Activated CD4-positive, alpha-beta T cell treated with anti-CD3 and anti-CD28 coated beads, Interleukin-10, Interleukin-2, amounts not matched to agents 100 ng/mL and 50 ng/mL, durations not matched to agents 16 hours and 8 hours (primary cell): ENCODE results near the gene NRROS.

Experiments used
- DNase-seq: peaks from one replicate; pipeline ENCODE4 v3.0.0-alpha.2; 2020

The NRROS gene

DNA sequence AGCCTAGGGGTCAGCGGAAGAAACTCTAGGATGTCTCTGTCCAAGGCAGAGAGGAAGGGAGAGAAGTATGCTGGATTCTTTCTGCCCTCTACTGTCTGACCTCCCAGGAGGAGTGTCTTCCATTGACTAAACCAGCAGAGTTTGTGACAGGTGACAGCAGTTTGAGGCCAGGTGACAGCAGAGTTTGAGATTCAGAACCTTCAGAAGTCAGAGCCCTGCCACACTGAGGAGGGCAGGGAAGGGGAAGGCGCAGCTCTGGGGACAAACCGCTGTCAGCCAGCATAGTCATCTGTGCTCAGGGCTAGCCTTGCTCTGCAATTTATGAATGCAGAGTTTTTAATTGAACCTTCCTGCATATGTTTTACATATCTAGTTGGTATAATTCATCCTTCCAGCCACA, 12.3 kb downstream of the NRROS start:
- DNase-seq: no peak

DNA sequence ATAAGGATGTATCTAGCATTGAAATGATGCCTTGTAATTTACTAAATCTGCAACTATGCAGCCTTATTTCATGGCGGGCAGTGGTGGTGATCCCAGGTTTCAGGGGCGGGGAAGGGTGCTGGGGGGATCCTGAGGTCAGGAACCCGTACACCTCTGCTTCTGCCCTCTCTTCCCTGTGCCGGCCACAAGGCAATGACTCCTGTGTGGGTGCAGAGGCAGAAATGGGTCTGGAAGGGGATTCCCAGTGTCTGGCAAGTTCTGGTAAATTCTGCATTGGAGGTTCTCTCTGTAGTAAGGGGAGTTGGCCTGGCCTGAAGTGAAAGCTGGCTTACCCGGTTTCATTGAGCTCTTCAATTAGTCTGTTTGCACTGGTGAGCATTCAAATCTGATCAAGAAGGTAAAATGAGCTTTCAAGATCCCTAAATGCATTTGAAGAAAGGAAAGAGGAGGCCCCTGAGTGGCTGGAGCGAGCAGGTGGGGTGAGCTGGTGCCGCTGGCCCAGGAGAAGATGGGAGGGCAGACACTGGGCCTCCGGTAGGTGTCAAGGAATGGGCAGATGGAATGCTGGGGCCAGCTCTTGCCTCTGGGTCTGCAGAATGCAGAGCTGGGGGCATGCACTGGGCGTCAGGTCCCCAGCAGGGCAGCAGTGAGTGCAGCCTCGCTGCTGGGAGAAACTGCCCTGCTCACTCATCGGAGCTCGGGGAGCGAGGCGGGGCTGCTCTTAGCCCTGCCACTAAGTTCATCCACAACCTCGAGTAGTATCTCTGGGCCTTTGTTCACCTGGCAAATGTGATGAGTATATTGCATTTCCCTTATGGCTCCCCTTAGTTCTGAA, 13.7 kb downstream of the NRROS start:
- DNase-seq: no peak

GRCh38 chr3:196654006-196654734, 14.7 kb downstream of the NRROS start:
- DNase-seq: no peak

- DNase-seq: no peak
Observed at GRCh38 chr3:196654735-196655090, 15.2 kb downstream of the NRROS start.

DNA sequence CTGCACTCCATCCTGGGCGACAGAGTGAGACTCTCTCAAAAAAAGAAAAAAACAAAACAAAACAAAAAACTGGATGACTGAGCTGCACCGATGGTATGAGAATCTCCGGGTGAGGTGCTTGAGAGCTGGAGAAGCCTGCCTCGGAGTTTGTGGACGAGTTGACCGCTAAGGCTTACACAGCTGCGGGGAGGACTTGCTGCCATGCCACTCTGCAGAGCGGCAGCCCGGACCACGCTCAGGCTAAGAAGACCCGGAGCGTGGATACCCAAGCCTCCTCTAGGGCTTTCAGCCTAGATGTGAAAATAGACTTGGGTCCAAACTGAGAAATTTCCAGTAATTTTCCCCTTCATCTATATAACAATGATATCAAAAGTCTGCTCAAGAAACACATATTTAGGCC, 16.0 kb downstream of the NRROS start:
- no peak for DNase-seq

- DNase-seq: no peak
Observed at GRCh38 chr3:196656213-196656612, 16.7 kb downstream of the NRROS start.

DNA sequence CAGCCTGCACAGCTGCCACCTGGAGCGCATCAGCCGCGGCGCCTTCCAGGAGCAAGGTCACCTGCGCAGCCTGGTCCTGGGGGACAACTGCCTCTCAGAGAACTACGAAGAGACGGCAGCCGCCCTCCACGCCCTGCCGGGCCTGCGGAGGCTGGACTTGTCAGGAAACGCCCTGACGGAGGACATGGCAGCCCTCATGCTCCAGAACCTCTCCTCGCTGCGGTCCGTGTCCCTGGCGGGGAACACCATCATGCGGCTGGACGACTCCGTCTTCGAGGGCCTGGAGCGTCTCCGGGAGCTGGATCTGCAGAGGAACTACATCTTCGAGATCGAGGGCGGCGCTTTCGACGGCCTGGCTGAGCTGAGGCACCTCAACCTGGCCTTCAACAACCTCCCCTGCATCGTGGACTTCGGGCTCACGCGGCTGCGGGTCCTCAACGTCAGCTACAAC, 20.4 kb downstream of the NRROS start:
- DNase-seq: no peak

- DNase-seq: no peak
Observed at GRCh38 chr3:196660381-196661166, 21.1 kb downstream of the NRROS start.

DNA sequence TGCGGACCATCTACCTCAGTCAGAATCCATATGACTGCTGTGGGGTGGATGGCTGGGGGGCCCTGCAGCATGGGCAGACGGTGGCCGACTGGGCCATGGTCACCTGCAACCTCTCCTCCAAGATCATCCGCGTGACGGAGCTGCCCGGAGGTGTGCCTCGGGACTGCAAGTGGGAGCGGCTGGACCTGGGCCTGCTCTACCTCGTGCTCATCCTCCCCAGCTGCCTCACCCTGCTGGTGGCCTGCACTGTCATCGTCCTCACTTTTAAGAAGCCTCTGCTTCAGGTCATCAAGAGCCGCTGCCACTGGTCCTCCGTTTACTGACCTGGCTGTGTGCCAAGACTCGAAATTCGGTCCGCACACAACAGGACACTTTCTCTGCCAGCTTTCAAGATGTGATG, 21.9 kb downstream of the NRROS start:
- no peak for DNase-seq

- no peak for DNase-seq
Observed at GRCh38 chr3:196662033-196662432, 22.5 kb downstream of the NRROS start.

GRCh38 chr3:196662711-196663571, 23.4 kb downstream of the NRROS start:
- no peak for DNase-seq

DNA sequence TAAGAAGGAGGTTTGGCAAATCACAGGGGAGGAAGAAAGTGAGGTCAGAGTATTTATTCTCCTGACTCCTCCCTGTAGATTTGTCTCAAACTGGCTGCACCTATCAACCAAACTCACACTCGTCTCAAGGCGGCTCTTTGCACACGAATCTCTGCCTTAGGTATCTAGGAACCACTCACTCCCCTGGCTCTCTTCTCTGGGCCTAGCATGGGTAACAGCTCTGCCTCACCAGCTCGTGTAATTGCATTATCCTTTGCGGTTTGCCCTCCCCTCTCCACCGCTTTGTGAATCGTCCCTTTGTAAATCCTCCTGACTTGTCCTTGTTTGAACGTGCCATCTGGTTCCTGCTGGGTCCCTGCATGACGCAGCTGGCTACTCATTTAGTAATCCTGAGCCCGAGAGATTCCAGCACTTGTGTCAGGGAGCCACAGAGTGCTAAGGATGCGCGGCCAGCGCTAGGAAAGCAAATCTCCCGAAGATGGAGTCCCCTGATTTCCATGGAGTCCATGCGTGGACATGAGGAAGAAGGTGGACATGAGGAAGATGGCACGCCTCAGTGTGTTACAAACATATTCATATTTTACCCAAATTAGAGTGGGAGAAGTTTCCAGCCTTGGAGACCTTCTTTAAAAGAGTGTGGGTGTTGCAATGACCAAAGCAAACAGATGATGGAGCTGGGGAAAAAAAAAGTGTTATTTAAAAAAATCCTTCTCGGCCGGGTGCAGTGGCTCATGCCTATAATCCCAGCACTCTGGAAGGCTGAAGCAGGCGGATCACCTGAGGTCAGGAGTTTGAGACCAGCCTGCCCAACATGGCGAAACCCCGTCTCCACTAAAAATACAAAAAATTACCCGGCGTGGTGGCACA, 26.7 kb downstream of the NRROS start:
- no peak for DNase-seq

- no peak for DNase-seq
Observed at GRCh38 chr3:196667056-196667825, 27.7 kb downstream of the NRROS start.

DNA sequence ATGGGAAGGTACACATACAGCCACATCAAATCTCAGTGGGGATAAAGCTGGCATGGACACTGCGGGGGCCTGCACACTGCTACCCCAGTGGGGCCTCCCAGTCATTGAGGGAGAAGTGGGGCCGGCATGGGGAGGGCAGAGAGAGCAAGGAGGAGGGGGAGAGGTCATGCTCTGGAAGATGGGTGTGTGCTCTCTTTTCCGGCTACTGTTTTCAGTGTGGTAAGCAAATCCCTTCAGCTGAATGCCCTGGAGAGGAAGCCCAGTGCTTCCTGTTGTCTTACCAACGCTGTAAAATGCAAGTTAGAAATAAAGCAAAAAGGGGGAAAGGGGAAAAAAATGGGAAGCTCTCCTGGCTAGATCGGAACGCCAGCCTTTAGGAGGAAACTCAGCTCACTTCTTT, 30.8 kb downstream of the NRROS start:
- DNase-seq: no peak

DNA sequence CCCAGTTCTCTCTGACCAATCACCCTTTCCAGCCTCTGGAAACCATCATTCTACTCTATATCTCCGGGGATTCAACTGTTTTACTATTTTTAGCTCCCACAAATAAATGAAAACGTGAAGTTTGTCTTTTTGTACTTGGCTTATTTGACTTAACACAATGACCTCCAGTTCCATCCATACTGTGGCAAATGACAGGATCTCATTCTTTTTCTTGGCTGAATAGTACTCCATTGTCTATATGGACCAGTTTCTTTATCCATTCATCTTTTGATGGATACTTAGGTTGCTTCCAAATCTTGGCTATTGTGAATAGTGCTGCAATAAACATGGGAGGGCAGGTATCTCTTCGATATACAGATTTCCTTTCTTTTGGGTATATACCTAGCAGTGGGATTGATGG, 34.1 kb downstream of the NRROS start:
- no peak for DNase-seq

DNA sequence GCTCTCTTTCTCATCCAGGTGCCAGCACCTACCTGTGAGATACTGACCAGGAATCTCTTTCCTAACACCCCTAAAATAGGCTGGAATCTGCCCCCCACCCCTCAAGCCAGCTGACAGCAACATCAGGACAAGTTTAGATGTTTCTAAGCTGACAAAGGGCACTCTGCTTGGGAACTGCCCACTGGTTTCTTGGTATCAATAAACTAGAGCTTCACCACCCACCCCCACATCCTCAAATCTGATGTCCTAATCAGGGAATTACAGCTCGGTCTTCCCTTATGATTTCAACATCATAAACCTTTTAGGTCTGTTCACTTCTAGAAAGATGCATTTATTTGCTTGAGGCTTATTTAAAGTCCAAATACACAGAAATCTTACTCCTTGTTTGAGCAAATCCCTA, 37.9 kb downstream of the NRROS start:
- DNase-seq: no peak

DNA sequence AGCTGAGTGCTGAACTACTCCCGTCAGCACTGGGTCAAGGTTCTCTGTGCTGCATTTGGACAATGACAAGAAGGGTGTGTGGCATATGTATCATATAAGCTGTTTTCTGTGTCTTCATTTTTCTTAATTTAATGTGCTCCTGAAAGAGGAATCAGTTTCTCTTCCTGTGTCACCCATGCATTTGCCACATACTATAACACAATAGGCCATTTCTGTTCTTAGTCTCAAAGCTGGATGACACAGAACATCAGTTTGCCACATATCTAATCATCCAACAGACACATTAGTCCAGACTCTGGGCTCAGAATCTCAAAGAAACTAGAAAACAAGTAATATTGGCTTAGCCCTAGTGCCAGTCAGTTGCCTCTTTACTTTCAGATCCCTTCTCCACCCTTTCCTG, 38.4 kb downstream of the NRROS start:
- no peak for DNase-seq

DNA sequence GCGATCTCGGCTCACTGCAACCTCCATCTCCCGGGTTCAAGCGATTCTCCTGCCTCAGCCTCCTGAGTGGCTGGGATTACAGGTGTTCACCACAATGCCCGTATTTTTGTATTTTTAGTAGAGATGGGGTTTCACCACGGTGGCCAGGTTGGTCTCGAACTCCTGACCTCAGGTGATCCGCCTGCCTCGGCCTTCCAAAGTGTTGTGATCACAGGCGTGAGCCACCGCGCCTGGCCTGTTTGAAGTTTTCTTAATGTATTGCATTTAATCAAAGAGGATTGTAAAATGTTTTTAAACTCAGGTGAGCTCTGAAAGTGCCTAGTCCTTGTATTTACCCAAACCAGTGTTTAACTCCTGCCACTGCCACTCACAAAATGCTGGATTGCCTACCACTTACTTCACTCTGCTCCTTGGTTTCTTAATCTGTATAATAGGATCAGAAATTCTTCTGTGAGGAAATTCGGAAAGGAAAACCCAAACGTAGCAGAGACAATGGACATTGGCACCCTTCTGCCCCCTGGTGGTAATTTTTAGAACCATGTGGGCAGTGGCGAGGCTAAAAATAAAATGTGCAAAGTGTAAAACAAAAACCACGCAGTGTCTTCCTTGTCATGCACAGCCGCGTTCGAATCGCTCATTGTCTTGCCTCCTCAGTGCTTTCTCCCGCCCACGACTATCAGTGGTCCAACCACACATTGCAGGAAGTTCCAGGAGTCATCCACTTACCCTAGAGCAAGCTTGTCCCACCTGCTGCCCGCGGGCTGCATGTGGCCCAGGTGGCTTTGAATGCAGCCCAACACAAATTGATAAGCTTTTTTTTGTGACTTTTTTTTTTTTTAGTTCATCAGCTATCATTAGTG, 45.3 kb downstream of the NRROS start:
- DNase-seq: peak; percentile 76

DNA sequence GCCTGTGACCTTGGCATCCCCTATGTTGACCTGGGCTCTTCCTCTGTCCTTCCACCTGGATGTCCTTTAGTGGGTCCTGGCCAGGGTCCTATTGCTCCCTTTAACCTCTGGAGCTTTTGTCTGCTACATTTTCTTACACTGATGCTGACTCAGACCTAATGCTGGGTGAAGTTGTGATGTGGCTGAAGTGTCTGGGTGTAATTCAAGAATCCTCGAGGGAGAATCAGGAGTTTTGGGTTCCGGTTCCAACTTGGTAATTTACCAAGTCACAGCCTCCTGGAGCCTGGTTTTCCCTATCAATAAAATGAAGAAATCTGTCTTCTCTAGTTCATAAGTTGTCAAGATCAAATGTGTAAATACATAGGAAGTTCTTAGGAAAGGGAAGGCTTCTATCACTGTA, 46.9 kb downstream of the NRROS start:
- no peak for DNase-seq

- DNase-seq: no peak
Observed at GRCh38 chr3:196688349-196688748, 48.9 kb downstream of the NRROS start.
